NCI-H2029 (cell line): ENCODE measurements around the gene IGSF9.
"Not testable (repeated sequence)": the region's sequence is repeated elsewhere in the genome, so short reads cannot be mapped to it uniquely, and the experiment has no call there.

Experiments
- DNase-seq: peaks from one replicate; lab custom pipeline; 2025; lab: John Stamatoyannopoulos, UW

IGSF9 gene

GRCh38 chr1:159920202-159920601 is 25.2 kb downstream of the IGSF9 start:
- no peak for DNase-seq

GRCh38 chr1:159919236-159919865 is 26.1 kb downstream of the IGSF9 start:
- DNase-seq = no peak

GRCh38 chr1:159918352-159919200 is 26.8 kb downstream of the IGSF9 start:
- no peak for DNase-seq

- no peak for DNase-seq
These were observed 27.7 kb downstream of the IGSF9 start for GRCh38 chr1:159917533-159918351.

GRCh38 chr1:159916242-159917051 is 29.0 kb downstream of the IGSF9 start:
- peak; percentile 32 for DNase-seq

GRCh38 chr1:159915571-159916241 is 29.7 kb downstream of the IGSF9 start:
- no peak for DNase-seq

- peak; percentile 83 for DNase-seq
These were observed 31.0 kb downstream of the IGSF9 start for GRCh38 chr1:159914252-159915018.

GRCh38 chr1:159913451-159914192 is 31.8 kb downstream of the IGSF9 start:
- DNase-seq = peak; percentile 57

GRCh38 chr1:159911326-159912070 is 33.9 kb downstream of the IGSF9 start:
- DNase-seq = no peak

GRCh38 chr1:159908031-159908940 is 37.1 kb downstream of the IGSF9 start:
- DNase-seq = no peak

GRCh38 chr1:159906960-159907359 is 38.5 kb downstream of the IGSF9 start:
- no peak for DNase-seq

- not testable (repeated sequence) for DNase-seq
These were observed 41.4 kb downstream of the IGSF9 start for GRCh38 chr1:159904036-159904435.

- DNase-seq = no peak
These were observed 42.9 kb downstream of the IGSF9 start for GRCh38 chr1:159902541-159902940.

GRCh38 chr1:159900755-159901360 is 44.6 kb downstream of the IGSF9 start:
- no peak for DNase-seq

GRCh38 chr1:159900086-159900680 is 45.2 kb downstream of the IGSF9 start, which contains the start of gene CFAP45:
TSS of gene CFAP45 (minus strand) at chr1:159900165. CDS start at chr1:159900098, 67 bp downstream.
- peak; percentile 90 for DNase-seq

- not testable (repeated sequence) for DNase-seq
These were observed 45.8 kb downstream of the IGSF9 start for GRCh38 chr1:159899634-159900033.

GRCh38 chr1:159898527-159898926 is 46.9 kb downstream of the IGSF9 start:
- no peak for DNase-seq
